Liver (tissue), 3 donors: ENCODE results near the gene TMA16.

Source experiments
- CTCF ChIP-seq: fragments of 150-350 bp; IDR thresholded peaks from 2 replicates; pipeline ENCODE4 v1.5.1; 2017; ENCODE audit warnings: improper control_type of control experiment, low read depth, low read length; ENCODE audit not compliant: missing input control
- GABPA ChIP-seq, 2 donors: IDR thresholded peaks in 1 of 2; conservative IDR thresholded peaks in 1 of 2; 2 replicates each; pipeline ENCODE4 v1.6.1; 2016; ENCODE audit warnings: antibody characterized with exemption in 2 of 2, mild to moderate bottlenecking in 1 of 2, moderate library complexity in 1 of 2
- RAD21 ChIP-seq, 2 donors: IDR thresholded peaks; 2 replicates each; pipeline ENCODE4 v1.6.1; 2016; ENCODE audit warnings: antibody characterized with exemption in 2 of 2, mild to moderate bottlenecking in 2 of 2
- SP1 ChIP-seq: IDR thresholded peaks from 2 replicates; pipeline ENCODE4 v1.6.1; 2018; ENCODE audit warnings: antibody characterized with exemption, mild to moderate bottlenecking
- TF ChIP-seq, protein P1 (sequence below): IDR thresholded peaks from 2 replicates; pipeline ENCODE4 v1.6.1; 2016; ENCODE audit warnings: antibody characterized with exemption
- TF ChIP-seq, protein P2 (sequence below): IDR thresholded peaks from 2 replicates; pipeline ENCODE4 v1.6.1; 2016; ENCODE audit warnings: antibody characterized with exemption
- donor health status: healthy.
- donor health status: healthy.

DNA sequence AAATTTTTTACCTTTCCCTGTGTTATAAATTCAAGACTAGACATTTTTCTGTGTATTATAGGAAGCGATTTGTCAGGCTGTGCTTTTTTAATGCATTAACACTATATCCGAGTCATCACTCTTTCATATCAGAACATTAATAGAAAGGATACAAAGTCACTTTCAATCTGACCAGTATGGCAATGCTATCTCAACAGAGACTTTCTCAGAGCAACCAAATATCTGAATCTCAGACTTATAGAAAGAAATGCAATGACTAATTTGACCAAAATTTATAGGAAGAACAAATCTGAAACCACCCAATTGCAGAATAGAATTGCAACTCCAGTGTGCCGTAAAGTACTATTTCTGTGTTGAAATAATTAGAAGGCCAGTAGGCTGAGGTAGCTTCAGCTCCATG, 20.5 kb upstream of the TMA16 start:
- TF ChIP-seq, protein P1, sequence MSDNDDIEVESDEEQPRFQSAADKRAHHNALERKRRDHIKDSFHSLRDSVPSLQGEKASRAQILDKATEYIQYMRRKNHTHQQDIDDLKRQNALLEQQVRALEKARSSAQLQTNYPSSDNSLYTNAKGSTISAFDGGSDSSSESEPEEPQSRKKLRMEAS = no peak
- TF ChIP-seq RAD21 (IDR thresholded peaks at IDR 0.05) (no peak), CTCF (no peak), SP1 (no peak), GABPA (IDR thresholded peaks at IDR 0.05 in 1 of 2, conservative IDR thresholded peaks at IDR 0.05 in 1 of 2) (no peak)
- TF ChIP-seq, protein P2, sequence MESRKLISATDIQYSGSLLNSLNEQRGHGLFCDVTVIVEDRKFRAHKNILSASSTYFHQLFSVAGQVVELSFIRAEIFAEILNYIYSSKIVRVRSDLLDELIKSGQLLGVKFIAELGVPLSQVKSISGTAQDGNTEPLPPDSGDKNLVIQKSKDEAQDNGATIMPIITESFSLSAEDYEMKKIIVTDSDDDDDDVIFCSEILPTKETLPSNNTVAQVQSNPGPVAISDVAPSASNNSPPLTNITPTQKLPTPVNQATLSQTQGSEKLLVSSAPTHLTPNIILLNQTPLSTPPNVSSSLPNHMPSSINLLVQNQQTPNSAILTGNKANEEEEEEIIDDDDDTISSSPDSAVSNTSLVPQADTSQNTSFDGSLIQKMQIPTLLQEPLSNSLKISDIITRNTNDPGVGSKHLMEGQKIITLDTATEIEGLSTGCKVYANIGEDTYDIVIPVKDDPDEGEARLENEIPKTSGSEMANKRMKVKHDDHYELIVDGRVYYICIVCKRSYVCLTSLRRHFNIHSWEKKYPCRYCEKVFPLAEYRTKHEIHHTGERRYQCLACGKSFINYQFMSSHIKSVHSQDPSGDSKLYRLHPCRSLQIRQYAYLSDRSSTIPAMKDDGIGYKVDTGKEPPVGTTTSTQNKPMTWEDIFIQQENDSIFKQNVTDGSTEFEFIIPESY = no peak
